ENCODE measurements around the gene GPBP1L1. TPM values are rescaled to one million over a fixed set of nuclear protein-coding genes. Genes with fewer than 3 reads are reported as not detected.
A peak's percentile ranks its signal among the peaks of the same experiment; 100 is the strongest.

GPBP1L1 gene
- total RNA-seq, 1 donor from 2014 or later = 69.8 TPM

- DNase-seq (ENCODE audit: low spot score) = no peak
Observed at GRCh38 chr1:45589861-45590260, 96.5 kb downstream of the GPBP1L1 start.

GRCh38 chr1:45586769-45587168 lies 99.6 kb downstream of the GPBP1L1 start:
- no peak for DNase-seq (ENCODE audit: low spot score)

DNA sequence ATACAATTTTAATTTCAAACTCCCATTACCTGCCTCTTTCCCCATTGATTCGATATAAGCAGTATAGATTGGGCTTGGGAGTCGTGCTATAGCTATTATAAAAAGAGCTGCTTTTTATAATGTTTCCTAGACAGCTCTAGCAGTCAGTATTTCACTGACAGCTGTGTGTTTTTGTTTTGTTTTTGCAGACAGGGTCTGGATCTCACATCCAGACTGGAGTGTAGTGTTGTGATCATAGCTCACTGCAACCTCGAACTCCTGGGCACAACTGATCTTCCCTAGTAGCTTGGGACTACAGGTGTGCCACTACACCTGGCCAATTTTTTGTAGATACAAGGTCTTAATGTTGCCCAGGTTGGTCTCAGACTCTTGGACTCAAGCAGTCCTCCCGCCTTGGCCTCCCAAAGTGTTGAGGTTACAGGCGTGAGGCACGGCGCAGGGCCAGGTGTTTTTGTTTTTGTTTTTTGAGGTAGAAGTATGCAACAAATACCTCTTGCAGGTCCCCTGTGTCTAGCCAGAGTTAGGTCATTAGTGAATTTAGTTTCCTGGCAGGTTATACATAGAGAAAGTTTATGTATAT lies 100.7 kb downstream of the GPBP1L1 start:
- DNase-seq (ENCODE audit: low spot score) = no peak

- DNase-seq (ENCODE audit: low spot score) = no peak
Observed at GRCh38 chr1:45585110-45585426, 101.3 kb downstream of the GPBP1L1 start.

DNA sequence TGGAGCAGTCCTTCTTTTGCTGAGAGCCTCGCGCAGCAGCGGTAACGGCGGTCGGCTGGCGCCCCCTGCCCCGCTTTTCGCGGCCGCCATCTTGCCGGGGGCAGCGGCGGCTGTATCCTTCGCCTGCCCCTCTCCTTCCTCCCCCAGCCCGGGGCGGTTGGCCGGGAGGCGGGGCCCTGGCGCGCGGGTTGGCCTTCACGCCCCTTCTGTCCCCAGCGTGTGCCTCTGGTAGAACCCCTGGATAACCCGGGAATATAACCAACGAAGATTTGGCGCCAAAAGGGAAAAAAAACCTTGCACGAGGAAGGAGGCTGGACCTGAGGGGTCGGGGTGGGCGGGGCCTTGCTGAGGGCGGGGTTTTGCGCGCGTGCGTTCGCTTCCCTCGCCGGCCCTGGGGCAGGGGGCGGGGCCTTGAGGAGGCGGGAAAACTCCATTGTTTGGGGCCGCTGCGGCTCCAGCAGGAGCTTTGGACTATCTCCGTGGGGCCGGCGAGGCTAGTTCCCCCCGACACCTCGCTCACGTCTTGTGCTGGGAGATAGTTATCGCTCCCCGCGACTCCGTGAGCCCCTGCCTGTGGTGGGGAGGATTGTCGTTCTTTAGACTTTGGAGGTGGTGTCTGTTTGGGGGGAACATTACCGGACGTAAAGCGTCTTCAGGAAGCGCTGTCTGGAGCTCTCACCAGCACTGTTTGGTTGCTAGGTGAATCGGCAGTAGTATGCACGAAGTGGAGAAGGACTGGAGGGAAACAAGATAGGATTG lies 101.8 kb downstream of the GPBP1L1 start:
- DNase-seq (ENCODE audit: low spot score) = peak; percentile 94

DNA sequence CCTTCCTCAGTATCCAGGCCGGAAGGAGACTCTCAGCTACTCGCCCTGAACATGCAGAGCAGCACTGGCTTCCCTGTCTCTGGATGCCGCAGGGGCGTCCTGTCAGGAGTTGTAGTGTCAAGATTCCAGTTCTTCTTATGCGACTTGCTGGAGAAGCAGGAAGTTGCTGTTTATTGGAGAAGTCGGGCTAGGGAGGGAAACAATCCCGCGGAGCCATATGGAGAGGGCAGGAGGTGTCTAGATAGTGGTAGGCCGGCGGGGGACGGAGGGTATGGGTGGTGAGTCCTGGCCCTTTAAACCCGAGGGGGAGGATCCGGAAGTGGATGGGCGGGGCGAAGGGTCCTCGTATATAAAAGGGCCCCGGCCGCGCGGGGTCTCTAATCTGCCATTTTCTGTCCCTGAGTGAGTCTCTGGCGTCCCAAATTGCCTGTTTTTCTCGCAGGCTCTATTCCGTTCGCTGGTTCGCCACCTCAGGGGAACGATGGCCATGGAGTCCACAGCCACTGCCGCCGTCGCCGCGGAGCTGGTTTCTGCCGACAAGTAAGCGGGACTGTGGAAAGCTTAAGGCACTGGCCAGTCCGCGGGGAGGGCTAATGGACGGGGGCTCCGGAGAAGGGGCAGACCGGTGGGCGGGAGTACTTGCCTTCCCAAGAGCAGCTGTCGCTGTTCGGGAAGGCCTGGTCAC lies 102.5 kb downstream of the GPBP1L1 start, which contains the start of gene NASP:
TSS of gene NASP (plus strand) at position 376 of the 685 bp plus-strand sequence. CDS start at position 482, 106 bp downstream.
- peak; percentile 94 for DNase-seq (ENCODE audit: low spot score)

DNA sequence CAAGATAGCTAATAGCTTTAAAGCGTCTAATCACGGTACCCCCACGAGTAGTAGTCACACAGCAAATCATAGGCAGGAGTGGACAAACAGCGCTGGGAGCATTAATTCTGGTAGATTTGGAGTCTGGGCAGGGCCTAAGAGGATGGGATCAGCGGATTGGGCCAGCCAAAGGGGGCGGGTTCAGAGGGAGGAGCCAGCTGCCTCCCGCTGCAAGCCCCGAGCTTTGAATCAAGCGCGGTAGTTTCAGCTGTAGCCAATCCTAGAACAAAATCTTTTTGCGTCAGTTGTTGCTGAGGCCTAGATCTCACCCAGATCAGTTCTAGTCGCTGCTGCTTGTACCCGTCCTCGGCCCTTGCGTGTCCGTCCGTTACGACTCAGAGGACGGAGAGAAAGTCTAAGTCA lies 103.1 kb downstream of the GPBP1L1 start:
- DNase-seq (ENCODE audit: low spot score) = peak; percentile 99

Other genes starting within 250 kb of the GPBP1L1 start
- gene TESK2, start 195.4 kb downstream of the GPBP1L1 start, total RNA-seq (ENCODE audit: insufficient read depth, low replicate concordance) = 6.0 TPM
- gene CCDC163, start 186.5 kb downstream of the GPBP1L1 start, total RNA-seq (ENCODE audit: insufficient read depth, low replicate concordance) = 0.72 TPM
- 1.2 TPM for gene MMACHC, start 186.2 kb downstream of the GPBP1L1 start, total RNA-seq (ENCODE audit: insufficient read depth, low replicate concordance)
- 181 TPM for gene PRDX1, start 164.6 kb downstream of the GPBP1L1 start, total RNA-seq (ENCODE audit: insufficient read depth, low replicate concordance)
- 84.0 TPM for gene AKR1A1, start 135.7 kb downstream of the GPBP1L1 start, total RNA-seq (ENCODE audit: insufficient read depth, low replicate concordance)
- gene NASP, start 102.5 kb downstream of the GPBP1L1 start, total RNA-seq (ENCODE audit: insufficient read depth, low replicate concordance) = 27.4 TPM
- gene CCDC17, start 62.5 kb downstream of the GPBP1L1 start, total RNA-seq (ENCODE audit: insufficient read depth, low replicate concordance) = 1.9 TPM
- 7.5 TPM for gene TMEM69, start 1.6 kb upstream of the GPBP1L1 start, total RNA-seq (ENCODE audit: insufficient read depth, low replicate concordance)
- gene IPP, start 64.1 kb upstream of the GPBP1L1 start, total RNA-seq (ENCODE audit: insufficient read depth, low replicate concordance) = 15.2 TPM
- 25.0 TPM for gene MAST2, start 117.1 kb upstream of the GPBP1L1 start, total RNA-seq (ENCODE audit: insufficient read depth, low replicate concordance)

Data from umbilical cord (tissue), 2 donors.